Bronchial epithelial cell (primary cell): ENCODE data around the gene NECAB3. TPM values are rescaled to one million over a fixed set of nuclear protein-coding genes. Genes with fewer than 3 reads are reported as not detected.

Experiments
- DNase-seq: peaks from one replicate; pipeline ENCODE4 v3.0.0-alpha.2; 2010; ENCODE audit warnings: low read depth
- FAIRE-seq: peaks from 2 replicates; lab custom pipeline; 2011; peaks lifted over from hg19 to GRCh38; lab: Jason Lieb, UNC
- H3K27me3 ChIP-seq: 2 replicates; pipeline ENCODE4 v1.5.1; 2011; ENCODE audit warnings: low read length; ENCODE audit not compliant: control insufficient read depth, insufficient read depth
- H3K36me3 ChIP-seq: 2 replicates; pipeline ENCODE4 v1.5.1; 2011; ENCODE audit warnings: low read length; ENCODE audit not compliant: control insufficient read depth, insufficient read depth
- H3K4me3 ChIP-seq: 2 replicates; pipeline ENCODE4 v1.5.1; 2011; ENCODE audit warnings: mild to moderate bottlenecking, low read depth, low read length, control low read depth
- CTCF ChIP-seq: IDR thresholded peaks from 2 replicates; pipeline ENCODE4 v1.5.1; 2011; ENCODE audit warnings: mild to moderate bottlenecking, moderate library complexity, low read length, control low read depth, inconsistent platforms; ENCODE audit not compliant: insufficient read depth, severe bottlenecking
- total RNA-seq: library from RNA; depleted of rRNA; stranded (reverse); fragments of >200 nt; gene quantifications from 2 replicates; pipeline ENCODE4 v1.2.1, GENCODE V29; 2014

NECAB3 gene
- total RNA-seq, 1 donor from 2014 or later = 8.7 TPM

DNA sequence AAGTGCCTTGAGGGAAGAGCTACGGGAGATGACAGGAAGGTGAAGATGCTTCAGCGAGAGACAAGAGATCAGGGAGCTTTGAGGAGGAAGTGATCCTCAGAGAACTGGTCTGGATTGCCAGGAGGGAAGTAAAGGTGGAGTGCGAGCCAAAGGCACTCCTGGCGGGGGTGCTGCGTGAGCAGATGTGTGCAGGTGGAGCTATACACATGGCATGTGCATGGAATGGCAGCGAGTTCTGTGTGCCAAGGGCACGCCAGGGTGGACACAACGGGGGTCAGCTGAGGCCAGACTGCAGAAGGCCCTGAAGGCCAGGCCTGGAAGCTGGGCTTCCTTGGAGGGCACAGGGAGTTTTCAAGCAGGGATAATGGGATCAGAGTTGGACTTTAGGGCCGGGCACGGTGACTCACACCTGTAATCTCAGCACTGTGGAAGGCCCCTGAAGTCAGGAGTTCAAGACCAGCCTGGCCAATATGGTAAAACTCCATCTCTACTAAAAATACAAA is 39.7 kb upstream of the NECAB3 start:
- Histone ChIP-seq H3K36me3 (peaks cover 3% of the 10 kb centered on the region), H3K27me3 (no peaks in the 10 kb centered on the region), H3K4me3 (no peak overlapping the region)
- no peak for TF ChIP-seq CTCF
- FAIRE-seq = no peak
- DNase-seq = no peak

GRCh38 chr20:33711446-33711738 is 37.2 kb upstream of the NECAB3 start:
- no peaks in the 10 kb centered on the region for H3K27me3 ChIP-seq
- FAIRE-seq (no peak), DNase-seq (no peak)
- TF ChIP-seq CTCF = no peak
- peaks cover 4% of the 10 kb centered on the region for H3K36me3 ChIP-seq
- H3K4me3 ChIP-seq = no peak overlapping the region

DNA sequence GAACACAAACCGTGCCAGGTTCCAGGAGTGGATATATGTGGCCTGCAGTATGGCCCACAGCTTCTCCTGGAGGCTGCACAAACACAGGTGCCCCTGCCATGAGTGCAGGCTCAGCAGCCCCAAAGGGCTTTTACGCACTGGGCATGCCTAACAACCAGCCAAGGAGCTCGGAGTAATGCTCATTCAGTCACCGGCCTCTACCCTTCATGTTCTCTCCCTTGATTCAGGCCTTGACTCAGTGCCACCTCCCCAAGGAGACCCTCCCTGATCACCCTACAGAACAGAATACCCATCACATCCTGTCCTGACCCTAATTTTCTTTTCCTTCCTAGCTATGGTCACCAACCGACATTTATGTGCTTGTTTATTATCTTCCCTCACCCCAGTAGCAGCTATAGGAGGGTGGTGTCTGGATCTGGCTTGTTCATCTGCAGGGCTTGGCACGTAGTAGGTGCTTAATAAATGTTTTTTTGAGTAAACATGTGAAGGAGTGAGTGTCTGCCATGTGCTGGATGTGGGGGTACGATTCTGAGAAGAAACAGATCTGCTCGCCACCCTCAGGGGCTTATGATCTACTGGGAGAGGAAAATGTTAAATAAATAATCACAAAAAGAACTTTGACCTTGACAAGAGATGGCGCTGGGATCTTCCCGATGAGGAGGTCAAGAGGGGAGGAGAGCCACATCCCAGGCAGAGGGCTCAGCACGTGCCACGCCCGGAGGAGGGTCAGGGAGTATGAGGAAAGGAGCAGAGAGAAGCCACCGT is 36.6 kb upstream of the NECAB3 start:
- no peak overlapping the region for H3K4me3 ChIP-seq
- no peak for TF ChIP-seq CTCF
- no peak for DNase-seq
- no peak for FAIRE-seq
- H3K36me3 ChIP-seq = peaks cover 4% of the 10 kb centered on the region
- H3K27me3 ChIP-seq = no peaks in the 10 kb centered on the region

DNA sequence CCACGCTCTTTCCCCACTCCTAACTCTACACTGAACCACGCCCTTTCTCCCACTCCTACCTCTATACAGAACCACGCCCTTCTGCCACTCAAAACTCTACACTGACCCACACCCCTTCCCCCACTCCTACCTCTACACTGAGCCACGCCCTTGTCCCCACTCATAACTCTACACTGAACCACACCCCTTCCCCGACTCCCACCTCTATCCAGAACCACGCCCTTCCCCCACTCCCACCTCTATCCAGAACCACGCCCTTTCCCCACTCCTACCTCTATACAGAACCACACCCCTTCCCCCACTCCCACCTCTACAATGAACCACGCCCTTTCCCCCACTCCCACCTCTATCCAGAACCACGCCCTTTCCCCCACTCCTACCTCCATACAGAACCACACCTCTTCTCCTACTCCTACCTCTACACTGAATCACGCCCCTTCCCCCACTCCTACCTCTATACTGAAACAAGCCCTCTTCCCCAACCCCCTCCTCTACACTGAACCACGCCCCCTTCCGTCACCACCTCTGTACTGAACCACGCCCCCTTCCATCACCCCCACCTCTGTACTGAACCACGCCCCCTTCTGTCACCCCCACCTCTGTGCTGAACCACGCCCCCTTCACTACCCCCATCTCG is 35.8 kb upstream of the NECAB3 start:
- Histone ChIP-seq H3K27me3 (no peaks in the 10 kb centered on the region), H3K36me3 (peaks cover 4% of the 10 kb centered on the region), H3K4me3 (no peak overlapping the region)
- DNase-seq (no peak), FAIRE-seq (no peak)
- TF ChIP-seq CTCF = no peak

- Histone ChIP-seq H3K4me3 (no peak overlapping the region), H3K36me3 (peaks cover 4% of the 10 kb centered on the region), H3K27me3 (no peaks in the 10 kb centered on the region)
- no peak for TF ChIP-seq CTCF
- FAIRE-seq = no peak
- DNase-seq = no peak
Observed at GRCh38 chr20:33709398-33709797, 35.2 kb upstream of the NECAB3 start.
